ENCODE data around the gene PTEN. TPM values are rescaled to one million over a fixed set of nuclear protein-coding genes. Genes with fewer than 3 reads are reported as not detected.
"Not testable (repeated sequence)": the region's sequence is repeated elsewhere in the genome, so short reads cannot be mapped to it uniquely, and the experiment has no call there.

Gene PTEN
- total RNA-seq, 1 donor: 132 TPM

DNA sequence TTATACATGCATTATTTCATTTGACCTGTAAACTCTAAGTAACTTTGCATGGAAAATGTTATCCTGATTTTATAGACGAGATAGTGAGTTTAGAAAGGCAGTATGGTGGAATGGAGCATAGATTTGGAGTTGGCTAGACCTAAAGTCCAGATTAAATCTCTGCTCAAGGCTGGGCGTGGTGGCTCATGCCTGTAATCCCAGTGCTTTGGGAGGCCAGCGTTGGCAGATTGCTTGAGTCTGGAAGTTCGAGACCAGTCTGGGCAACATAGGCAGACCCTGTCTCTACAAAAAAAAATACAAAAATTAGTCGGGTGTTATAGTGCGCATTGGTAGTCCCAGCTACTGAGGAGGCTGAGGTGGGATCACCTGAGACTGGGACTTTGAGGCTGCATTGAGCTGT lies 9.4 kb downstream of the PTEN start:
- no peak overlapping the region for H3K4me3 ChIP-seq (ENCODE audit: low read depth, low read length)
- TF ChIP-seq, protein P1, sequence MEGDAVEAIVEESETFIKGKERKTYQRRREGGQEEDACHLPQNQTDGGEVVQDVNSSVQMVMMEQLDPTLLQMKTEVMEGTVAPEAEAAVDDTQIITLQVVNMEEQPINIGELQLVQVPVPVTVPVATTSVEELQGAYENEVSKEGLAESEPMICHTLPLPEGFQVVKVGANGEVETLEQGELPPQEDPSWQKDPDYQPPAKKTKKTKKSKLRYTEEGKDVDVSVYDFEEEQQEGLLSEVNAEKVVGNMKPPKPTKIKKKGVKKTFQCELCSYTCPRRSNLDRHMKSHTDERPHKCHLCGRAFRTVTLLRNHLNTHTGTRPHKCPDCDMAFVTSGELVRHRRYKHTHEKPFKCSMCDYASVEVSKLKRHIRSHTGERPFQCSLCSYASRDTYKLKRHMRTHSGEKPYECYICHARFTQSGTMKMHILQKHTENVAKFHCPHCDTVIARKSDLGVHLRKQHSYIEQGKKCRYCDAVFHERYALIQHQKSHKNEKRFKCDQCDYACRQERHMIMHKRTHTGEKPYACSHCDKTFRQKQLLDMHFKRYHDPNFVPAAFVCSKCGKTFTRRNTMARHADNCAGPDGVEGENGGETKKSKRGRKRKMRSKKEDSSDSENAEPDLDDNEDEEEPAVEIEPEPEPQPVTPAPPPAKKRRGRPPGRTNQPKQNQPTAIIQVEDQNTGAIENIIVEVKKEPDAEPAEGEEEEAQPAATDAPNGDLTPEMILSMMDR (IDR thresholded peaks at IDR 0.05; ENCODE audit: insufficient read depth, low read length): no peak

DNA sequence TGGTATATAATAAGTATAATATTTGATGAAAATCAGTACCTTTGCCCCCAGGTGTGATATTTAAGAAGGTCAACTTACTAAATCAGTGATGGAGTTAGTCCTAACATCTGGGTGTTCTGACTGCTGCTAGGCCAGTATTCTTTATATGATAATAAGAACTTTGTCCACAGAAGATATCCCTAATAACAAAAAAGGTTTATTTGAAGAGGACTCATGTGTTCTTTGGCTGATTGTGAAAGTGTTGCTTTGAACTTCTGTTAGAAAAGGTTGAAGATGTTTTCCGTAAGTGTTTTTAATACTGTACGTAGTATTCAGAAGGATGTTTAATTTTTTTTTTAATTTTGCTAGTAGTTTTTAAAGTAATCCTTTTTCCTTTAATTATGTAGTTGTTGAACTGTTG lies 10.2 kb downstream of the PTEN start:
- DNase-seq (ENCODE audit: low read depth): no peak
- TF ChIP-seq, protein P1 (IDR thresholded peaks at IDR 0.05; ENCODE audit: insufficient read depth, low read length): no peak
- H3K4me3 ChIP-seq (ENCODE audit: low read depth, low read length): no peak overlapping the region

More for the DNA sequence above, 9.4 kb downstream of the PTEN start:
- no peak for DNase-seq (ENCODE audit: low read depth)

DNA sequence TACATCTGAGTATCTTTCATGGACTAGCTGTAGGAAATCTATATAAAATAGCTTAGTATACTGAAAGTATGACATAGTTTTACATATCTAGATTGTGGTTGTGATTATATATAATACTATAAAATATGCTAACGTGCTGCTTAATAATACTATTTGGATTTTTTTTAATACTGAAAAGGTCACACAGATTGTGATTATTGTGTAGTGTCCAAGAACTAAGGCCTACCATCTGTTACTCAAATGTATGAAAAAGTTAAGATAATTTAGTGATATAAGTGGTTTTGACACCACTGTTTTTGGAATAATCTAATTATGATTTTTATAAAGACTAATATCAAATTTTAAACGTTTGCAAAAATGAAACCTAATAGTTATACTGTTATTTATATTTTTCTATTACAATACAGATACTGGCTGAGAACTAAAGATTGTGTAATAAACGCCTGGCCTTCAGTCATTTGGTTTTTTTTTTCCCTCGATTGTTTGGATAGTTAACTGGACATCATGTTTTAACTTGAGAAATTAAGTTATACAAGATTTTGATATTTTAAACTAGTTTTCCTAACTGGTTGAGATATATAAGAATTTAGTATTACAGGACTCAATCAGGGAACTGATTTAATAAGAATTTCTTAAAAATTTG lies 12.6 kb downstream of the PTEN start:
- H3K4me3 ChIP-seq (ENCODE audit: low read depth, low read length): no peak overlapping the region
- TF ChIP-seq, protein P1 (IDR thresholded peaks at IDR 0.05; ENCODE audit: insufficient read depth, low read length): no peak
- DNase-seq (ENCODE audit: low read depth): peak; percentile 28

DNA sequence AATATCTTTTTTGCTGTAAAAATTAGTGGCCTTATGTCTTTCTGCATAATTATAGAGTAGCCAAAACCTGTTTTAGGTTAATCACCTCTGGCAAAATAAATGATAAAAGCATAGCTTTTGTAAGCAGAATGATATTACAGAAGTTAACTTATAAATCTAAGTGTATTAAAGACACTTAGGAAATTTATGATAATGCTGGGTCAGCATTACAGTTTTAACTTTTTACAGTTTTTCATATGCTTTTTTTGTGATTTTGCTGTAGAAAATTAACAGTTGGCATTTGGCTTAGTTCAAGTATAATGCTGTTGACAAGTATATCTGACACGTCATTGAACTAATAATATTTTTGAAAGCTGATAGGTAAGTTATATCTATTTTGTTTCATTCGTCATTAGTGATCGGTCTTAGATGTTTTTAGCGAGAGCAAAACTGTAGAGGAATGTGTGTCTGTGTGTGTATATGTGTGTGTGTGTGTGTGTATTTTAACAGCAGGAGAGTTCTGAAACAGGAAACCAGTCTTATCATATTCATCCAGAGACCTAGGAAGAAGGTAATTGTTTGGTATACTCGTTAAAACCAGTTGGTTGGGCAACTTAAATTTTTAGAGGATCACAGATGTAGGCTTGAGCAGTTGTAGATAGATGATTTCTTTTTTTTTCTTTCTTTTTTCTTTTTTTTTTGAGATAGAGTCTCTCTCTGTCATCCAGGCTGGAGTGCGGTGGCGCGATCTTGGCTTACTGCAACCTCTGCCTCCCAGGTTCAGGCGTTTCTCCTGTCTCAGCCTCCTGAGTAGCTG lies 15.4 kb downstream of the PTEN start:
- DNase-seq (ENCODE audit: low read depth): no peak
- TF ChIP-seq, protein P1 (IDR thresholded peaks at IDR 0.05; ENCODE audit: insufficient read depth, low read length): no peak
- no peak overlapping the region for H3K4me3 ChIP-seq (ENCODE audit: low read depth, low read length)

DNA sequence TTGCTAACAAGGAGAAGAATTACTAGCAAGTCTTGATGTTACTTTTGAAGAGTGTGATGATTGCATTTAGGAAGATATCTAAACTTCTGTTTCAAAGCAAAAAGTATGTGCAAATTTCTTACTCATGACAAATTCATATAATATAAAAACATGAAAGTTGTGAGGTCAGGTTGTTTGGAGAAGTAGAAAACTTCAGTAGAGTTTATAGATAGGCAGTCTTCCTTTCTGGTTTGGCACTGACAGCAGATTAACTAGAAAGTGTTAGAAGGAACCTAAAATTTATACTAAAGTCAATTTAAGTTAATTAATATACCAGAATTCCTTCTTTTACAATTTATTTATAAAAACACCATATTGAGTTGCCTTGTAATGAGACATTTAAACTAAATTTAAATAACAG lies 16.9 kb downstream of the PTEN start:
- no peak for DNase-seq (ENCODE audit: low read depth)
- TF ChIP-seq, protein P1 (IDR thresholded peaks at IDR 0.05; ENCODE audit: insufficient read depth, low read length): no peak
- H3K4me3 ChIP-seq (ENCODE audit: low read depth, low read length): no peak overlapping the region

DNA sequence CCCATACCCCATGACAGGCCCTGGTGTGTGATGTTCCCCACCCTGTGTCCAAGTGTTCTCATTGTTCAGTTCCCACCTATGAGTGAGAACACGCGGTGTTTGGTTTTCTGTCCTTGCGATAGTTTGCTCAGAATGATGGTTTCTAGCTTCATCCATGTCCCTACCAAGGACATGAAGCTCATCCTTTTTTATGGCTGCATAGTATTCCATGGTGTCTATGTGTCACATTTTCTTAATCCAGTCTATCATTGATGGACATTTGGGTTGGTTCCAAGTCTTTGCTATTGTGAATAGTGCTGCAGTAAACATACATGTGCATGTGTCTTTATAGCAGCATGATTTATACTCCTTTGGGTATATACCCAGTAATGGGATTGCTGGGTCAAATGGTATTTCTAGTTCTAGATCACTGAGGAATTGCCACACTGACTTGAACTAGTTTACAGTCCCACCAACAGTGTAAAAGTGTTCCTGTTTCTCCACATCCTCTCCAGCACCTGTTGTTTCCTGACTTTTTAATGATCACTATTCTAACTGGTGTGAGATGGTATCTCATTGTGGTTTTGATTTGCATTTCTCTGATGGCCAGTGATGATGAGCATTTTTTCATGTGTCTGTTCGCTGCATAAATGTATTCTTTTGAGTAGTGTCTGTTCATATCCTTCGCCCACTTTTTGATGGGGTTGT lies 18.1 kb downstream of the PTEN start:
- not testable (repeated sequence) for DNase-seq (ENCODE audit: low read depth); H3K4me3 ChIP-seq (ENCODE audit: low read depth, low read length)
